ENCODE results near the gene PPP6R3. TPM values are rescaled to one million over a fixed set of nuclear protein-coding genes. Genes with fewer than 3 reads are reported as not detected.
A peak's percentile ranks its signal among the peaks of the same experiment; 100 is the strongest.

The PPP6R3 gene
- polyA plus RNA-seq, 1 of the 3 experiments (the other 2 are of a cell fraction): 28.1 TPM

DNA sequence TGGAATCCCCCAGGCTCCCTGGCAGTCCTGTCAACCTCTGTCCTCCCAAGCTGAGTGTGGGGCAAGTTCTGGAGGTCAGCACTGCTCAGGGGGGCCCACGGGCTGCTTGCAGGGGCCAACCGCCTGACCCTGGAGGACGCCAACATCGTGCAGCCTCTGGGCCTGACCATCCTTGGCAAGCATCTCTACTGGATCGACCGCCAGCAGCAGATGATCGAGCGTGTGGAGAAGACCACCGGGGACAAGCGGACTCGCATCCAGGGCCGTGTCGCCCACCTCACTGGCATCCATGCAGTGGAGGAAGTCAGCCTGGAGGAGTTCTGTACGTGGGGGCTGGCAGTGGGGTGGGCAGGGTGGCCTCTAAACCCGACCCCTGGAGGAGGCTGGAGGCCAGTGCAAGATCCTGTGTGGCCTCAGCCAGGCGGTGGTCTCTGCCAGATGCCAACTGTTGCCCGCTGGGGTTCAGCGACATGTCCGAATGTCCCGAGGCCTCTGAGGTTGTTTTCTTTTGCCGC, 34.6 kb upstream of the PPP6R3 start (continued):
- TF ChIP-seq FOSL2 (IDR thresholded peaks at IDR 0.05; ENCODE audit: borderline replicate concordance, low read depth) (no peak), JUND (IDR thresholded peaks at IDR 0.05) (no peak), EP300 (IDR thresholded peaks at IDR 0.05; ENCODE audit: borderline replicate concordance in 1 of 2, low read depth in 1 of 2, low read length in 1 of 2) (no peak), NRF1 (IDR thresholded peaks at IDR 0.05; ENCODE audit: low read depth, low read length) (no peak), GATA2 (CRISPR knock-in tag; IDR thresholded peaks at IDR 0.05) (no peak), TAF1 (IDR thresholded peaks at IDR 0.05; ENCODE audit: borderline replicate concordance, low read depth, low read length) (no peak), RXRA (IDR thresholded peaks at IDR 0.05; ENCODE audit: borderline replicate concordance, low read depth) (no peak)

- Histone ChIP-seq H3K79me2 (ENCODE audit: insufficient read depth) (no peaks in the 10 kb centered on the region), H3K36me3 (replicated peaks in 1 of 2; ENCODE audit: control insufficient read depth in 1 of 2, insufficient read depth in 2 of 2, low read length in 1 of 2) (peaks cover 27 to 52% of the 10 kb centered on the region in 2 experiments), H2AFZ (ENCODE audit: low read depth) (no peak overlapping the region), H3F3A (replicated peaks; ENCODE audit: insufficient read depth) (no peaks in the 10 kb centered on the region), H4K20me1 (ENCODE audit: insufficient read depth) (no peaks in the 10 kb centered on the region), H3K4me3 (ENCODE audit: low read depth in 2 of 2, low read length in 1 of 2) (peak overlapping the region in 1 of 2 experiments; percentile 16; a peak in 1 of 4 replicates), H3K9me3 (peaks cover 7% of the 10 kb centered on the region; the same call in 1 of the 2 replicates), H3K27me3 (ENCODE audit: insufficient read depth) (no peaks in the 10 kb centered on the region), H3K27ac (ENCODE audit: low read depth in 2 of 2, low read length in 1 of 2) (no peak overlapping the region), H3K9ac (no peak overlapping the region), H3K4me2 (no peak overlapping the region), H3K9me2 (no peaks in the 10 kb centered on the region), H3K4me1 (ENCODE audit: control insufficient read depth in 1 of 2, insufficient read depth in 2 of 2, low read depth in 1 of 2, low read length in 1 of 2) (no peaks in the 10 kb centered on the region)
- DNase-seq: no peak
- POLR2A ChIA-PET: no interaction called here
- CTCF ChIA-PET: no interaction called here
- WGBS (ENCODE audit: low lambda C conversion rate): 93% methylated on average over 3 of the region's 3 CpGs
- TF ChIP-seq RAD21 (IDR thresholded peaks at IDR 0.05; ENCODE audit: low read length) (no peak), GABPA (IDR thresholded peaks at IDR 0.05; ENCODE audit: low read depth) (no peak), MEF2A (IDR thresholded peaks at IDR 0.05; ENCODE audit: borderline replicate concordance, low read depth) (no peak), TCF12 (IDR thresholded peaks at IDR 0.05) (no peak), USF1 (IDR thresholded peaks at IDR 0.05; ENCODE audit: borderline replicate concordance, low read depth) (no peak), JUND (IDR thresholded peaks at IDR 0.05) (no peak)
- TF ChIP-seq, protein P1, sequence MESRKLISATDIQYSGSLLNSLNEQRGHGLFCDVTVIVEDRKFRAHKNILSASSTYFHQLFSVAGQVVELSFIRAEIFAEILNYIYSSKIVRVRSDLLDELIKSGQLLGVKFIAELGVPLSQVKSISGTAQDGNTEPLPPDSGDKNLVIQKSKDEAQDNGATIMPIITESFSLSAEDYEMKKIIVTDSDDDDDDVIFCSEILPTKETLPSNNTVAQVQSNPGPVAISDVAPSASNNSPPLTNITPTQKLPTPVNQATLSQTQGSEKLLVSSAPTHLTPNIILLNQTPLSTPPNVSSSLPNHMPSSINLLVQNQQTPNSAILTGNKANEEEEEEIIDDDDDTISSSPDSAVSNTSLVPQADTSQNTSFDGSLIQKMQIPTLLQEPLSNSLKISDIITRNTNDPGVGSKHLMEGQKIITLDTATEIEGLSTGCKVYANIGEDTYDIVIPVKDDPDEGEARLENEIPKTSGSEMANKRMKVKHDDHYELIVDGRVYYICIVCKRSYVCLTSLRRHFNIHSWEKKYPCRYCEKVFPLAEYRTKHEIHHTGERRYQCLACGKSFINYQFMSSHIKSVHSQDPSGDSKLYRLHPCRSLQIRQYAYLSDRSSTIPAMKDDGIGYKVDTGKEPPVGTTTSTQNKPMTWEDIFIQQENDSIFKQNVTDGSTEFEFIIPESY (IDR thresholded peaks at IDR 0.05; ENCODE audit: borderline replicate concordance, low read depth): no peak
These were observed 30.9 kb upstream of the PPP6R3 start for GRCh38 chr11:68429661-68430060.

DNA sequence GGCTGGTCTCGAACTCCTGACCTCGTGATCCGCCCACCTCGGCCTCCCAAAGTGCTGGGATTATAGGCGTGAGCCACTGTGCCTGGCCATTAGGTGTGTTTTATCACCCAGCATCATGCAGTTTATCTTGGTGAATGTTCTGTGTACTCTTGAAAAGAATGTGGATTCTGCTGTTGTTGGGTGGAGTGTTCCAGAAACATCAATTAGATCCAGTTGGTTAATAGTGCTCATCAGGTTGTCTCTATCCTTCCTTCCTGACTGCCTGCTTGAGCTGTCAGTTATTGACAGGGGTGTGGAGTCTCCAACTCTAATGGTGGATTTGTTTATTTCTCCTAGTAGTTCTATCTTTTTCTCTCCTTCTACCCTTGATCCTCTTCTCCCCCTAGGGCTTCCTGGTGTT, 30.2 kb upstream of the PPP6R3 start:
- no peaks in the 10 kb centered on the region for H3K27me3 ChIP-seq (ENCODE audit: insufficient read depth)
- H3K4me1 ChIP-seq (ENCODE audit: control insufficient read depth in 1 of 2, insufficient read depth in 2 of 2, low read depth in 1 of 2, low read length in 1 of 2): no peaks in the 10 kb centered on the region
- ChIA-PET POLR2A (no interaction called here), CTCF (no interaction called here)
- no peak overlapping the region for H3K4me2 ChIP-seq
- H3K4me3 ChIP-seq (ENCODE audit: low read depth in 2 of 2, low read length in 1 of 2): no peak overlapping the region
- no peak overlapping the region for H2AFZ ChIP-seq (ENCODE audit: low read depth)
- peaks cover 27 to 51% of the 10 kb centered on the region in 2 experiments for H3K36me3 ChIP-seq (replicated peaks in 1 of 2; ENCODE audit: control insufficient read depth in 1 of 2, insufficient read depth in 2 of 2, low read length in 1 of 2)
- H3K27ac ChIP-seq (ENCODE audit: low read depth in 2 of 2, low read length in 1 of 2): no peak overlapping the region
- H4K20me1 ChIP-seq (ENCODE audit: insufficient read depth): no peaks in the 10 kb centered on the region
- peaks cover 7% of the 10 kb centered on the region; the same call in 1 of the 2 replicates for H3K9me3 ChIP-seq
- H3K79me2 ChIP-seq (ENCODE audit: insufficient read depth): no peaks in the 10 kb centered on the region
- DNase-seq: no peak
- H3K9ac ChIP-seq: no peak overlapping the region
- H3F3A ChIP-seq (replicated peaks; ENCODE audit: insufficient read depth): no peaks in the 10 kb centered on the region
- H3K9me2 ChIP-seq: no peaks in the 10 kb centered on the region
- 100% methylated on average over 5 of the region's 5 CpGs for WGBS (ENCODE audit: low lambda C conversion rate)
- TF ChIP-seq JUND (IDR thresholded peaks at IDR 0.05): no peak
- TF ChIP-seq CHD2 (IDR thresholded peaks at IDR 0.05; ENCODE audit: low read length, partially characterized antibody): no peak
- TF ChIP-seq, protein P2, sequence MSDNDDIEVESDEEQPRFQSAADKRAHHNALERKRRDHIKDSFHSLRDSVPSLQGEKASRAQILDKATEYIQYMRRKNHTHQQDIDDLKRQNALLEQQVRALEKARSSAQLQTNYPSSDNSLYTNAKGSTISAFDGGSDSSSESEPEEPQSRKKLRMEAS (IDR thresholded peaks at IDR 0.05; ENCODE audit: low read depth): no peak
- no peak for TF ChIP-seq GATA2 (CRISPR knock-in tag; IDR thresholded peaks at IDR 0.05)
- no peak for TF ChIP-seq IRF3 (IDR thresholded peaks at IDR 0.05; ENCODE audit: low read depth, low read length)
- no peak for TF ChIP-seq FOXJ3 (CRISPR knock-in tag; IDR thresholded peaks at IDR 0.05)
- TF ChIP-seq, protein P3, sequence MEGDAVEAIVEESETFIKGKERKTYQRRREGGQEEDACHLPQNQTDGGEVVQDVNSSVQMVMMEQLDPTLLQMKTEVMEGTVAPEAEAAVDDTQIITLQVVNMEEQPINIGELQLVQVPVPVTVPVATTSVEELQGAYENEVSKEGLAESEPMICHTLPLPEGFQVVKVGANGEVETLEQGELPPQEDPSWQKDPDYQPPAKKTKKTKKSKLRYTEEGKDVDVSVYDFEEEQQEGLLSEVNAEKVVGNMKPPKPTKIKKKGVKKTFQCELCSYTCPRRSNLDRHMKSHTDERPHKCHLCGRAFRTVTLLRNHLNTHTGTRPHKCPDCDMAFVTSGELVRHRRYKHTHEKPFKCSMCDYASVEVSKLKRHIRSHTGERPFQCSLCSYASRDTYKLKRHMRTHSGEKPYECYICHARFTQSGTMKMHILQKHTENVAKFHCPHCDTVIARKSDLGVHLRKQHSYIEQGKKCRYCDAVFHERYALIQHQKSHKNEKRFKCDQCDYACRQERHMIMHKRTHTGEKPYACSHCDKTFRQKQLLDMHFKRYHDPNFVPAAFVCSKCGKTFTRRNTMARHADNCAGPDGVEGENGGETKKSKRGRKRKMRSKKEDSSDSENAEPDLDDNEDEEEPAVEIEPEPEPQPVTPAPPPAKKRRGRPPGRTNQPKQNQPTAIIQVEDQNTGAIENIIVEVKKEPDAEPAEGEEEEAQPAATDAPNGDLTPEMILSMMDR (IDR thresholded peaks at IDR 0.05): no peak
- TF ChIP-seq FOSL2 (IDR thresholded peaks at IDR 0.05; ENCODE audit: borderline replicate concordance, low read depth): no peak
- no peak for TF ChIP-seq FOXM1 (IDR thresholded peaks at IDR 0.05; ENCODE audit: low read depth)
- TF ChIP-seq NFIC (IDR thresholded peaks at IDR 0.05; ENCODE audit: borderline replicate concordance): no peak
- no peak for TF ChIP-seq RCOR1 (IDR thresholded peaks at IDR 0.05; ENCODE audit: low read length)

Data from SK-N-SH (cell line).